Esophagus squamous epithelium (tissue), 4 donors: ENCODE measurements around the gene KSR2.

Experiments
- POLR2A ChIP-seq, 4 donors: fragments of 450-650 bp; IDR thresholded peaks; one replicate each; pipeline ENCODE4 v1.6.1; 2017; ENCODE audit warnings: antibody characterized with exemption in 4 of 4, mild to moderate bottlenecking in 4 of 4, moderate library complexity in 3 of 4
- TF ChIP-seq, protein P1 (sequence below), 6 experiments: fragments of 450-650 bp in 4 of 6; fragments of 200-600 bp in 2 of 6; sonication (generic) in 2 of 6; IDR thresholded peaks; one replicate each; pipeline ENCODE4 v1.5.1; 2016 to 2019; ENCODE audit warnings: antibody characterized with exemption in 6 of 6, mild to moderate bottlenecking in 4 of 6, moderate library complexity in 4 of 6

DNA sequence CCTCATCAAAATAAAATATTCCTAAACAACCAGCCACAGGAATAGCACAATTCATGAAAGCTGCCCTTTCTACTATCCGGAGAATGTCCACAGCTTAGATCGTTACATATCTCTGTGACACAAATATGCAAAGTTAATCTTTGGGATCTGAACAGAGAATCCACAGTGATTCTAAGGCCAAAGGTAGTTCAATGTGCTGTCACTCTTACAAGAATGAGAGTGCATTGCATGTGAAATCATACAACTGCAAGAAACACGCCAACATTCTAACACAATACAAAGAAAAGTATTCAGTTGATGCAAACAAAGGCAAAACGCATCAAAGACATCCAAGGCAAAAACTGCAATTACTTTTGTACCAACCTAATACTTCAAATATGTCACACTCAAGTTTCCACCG lies 60.4 kb downstream of the KSR2 start:
- TF ChIP-seq, protein P1, sequence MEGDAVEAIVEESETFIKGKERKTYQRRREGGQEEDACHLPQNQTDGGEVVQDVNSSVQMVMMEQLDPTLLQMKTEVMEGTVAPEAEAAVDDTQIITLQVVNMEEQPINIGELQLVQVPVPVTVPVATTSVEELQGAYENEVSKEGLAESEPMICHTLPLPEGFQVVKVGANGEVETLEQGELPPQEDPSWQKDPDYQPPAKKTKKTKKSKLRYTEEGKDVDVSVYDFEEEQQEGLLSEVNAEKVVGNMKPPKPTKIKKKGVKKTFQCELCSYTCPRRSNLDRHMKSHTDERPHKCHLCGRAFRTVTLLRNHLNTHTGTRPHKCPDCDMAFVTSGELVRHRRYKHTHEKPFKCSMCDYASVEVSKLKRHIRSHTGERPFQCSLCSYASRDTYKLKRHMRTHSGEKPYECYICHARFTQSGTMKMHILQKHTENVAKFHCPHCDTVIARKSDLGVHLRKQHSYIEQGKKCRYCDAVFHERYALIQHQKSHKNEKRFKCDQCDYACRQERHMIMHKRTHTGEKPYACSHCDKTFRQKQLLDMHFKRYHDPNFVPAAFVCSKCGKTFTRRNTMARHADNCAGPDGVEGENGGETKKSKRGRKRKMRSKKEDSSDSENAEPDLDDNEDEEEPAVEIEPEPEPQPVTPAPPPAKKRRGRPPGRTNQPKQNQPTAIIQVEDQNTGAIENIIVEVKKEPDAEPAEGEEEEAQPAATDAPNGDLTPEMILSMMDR (IDR thresholded peaks at IDR 0.05), result no peak
- TF ChIP-seq POLR2A (IDR thresholded peaks at IDR 0.05), result no peak
